LoVo (cell line): Measurements from ENCODE around the gene GDPD5.

Source experiments
- DNase-seq: peaks from one replicate; pipeline ENCODE4 v3.0.0-alpha.2; 2016; ENCODE audit warnings: low spot score

The GDPD5 gene

DNA sequence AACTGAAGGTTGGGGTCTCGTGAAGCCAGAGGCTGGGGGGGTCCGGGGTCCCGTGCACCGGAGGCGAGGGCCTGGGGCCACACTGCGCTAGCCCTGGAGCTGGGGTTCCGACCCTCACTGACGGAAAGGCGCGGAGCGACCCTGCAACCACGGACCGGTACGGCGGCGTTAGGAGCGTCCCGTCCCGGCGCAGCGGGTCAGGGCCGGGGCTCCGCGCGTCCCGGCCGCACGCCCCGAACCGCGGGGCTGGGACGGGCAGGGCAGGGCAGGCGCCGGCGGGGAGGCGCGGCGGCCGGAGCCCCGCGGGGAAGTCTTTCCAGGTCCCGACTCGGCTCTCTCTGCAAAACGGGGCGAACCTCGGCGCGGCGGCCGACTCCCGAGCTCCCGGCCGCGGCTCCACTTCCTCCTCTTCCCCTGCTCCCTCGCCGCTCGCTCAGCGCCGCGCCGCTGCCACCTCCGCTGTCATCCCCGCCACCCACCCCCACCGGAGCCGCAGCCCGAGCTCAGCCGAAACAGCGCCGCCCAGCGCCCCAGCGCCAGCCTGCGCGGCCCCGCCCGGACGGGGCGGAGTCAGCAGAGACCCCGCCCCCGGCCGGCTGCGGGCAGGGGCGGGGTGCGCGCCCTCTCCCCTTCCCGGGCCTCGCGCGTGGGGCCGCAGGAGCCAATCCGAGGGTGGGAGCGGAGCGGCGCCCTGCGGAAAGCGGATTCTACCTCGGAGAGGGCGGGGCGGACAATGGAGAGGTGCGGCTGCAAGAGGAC is at the start of gene GDPD5:
Gene GDPD5 (minus strand): TSS at position 509 of the 759 bp plus-strand sequence. CDS start 48,206 bp downstream, outside the sequence.
- DNase-seq = peak; percentile 86

GRCh38 chr11:75574698-75575602 is 49.2 kb upstream of the GDPD5 start:
- no peak for DNase-seq

- no peak for DNase-seq
Measured at GRCh38 chr11:75572744-75573143, 47.0 kb upstream of the GDPD5 start.

- no peak for DNase-seq
Measured at GRCh38 chr11:75571625-75572024, 45.9 kb upstream of the GDPD5 start.

GRCh38 chr11:75570559-75571139 is 44.9 kb upstream of the GDPD5 start:
- no peak for DNase-seq

- no peak for DNase-seq
Measured at GRCh38 chr11:75568616-75569219, 43.0 kb upstream of the GDPD5 start.

- DNase-seq = no peak
Measured at GRCh38 chr11:75567971-75568370, 42.2 kb upstream of the GDPD5 start.

- no peak for DNase-seq
Measured at GRCh38 chr11:75566763-75567279, 41.1 kb upstream of the GDPD5 start.

- DNase-seq = no peak
Measured at GRCh38 chr11:75565916-75566762, 40.4 kb upstream of the GDPD5 start.

GRCh38 chr11:75565221-75565814 is 39.6 kb upstream of the GDPD5 start:
- no peak for DNase-seq

GRCh38 chr11:75563978-75564552 is 38.3 kb upstream of the GDPD5 start:
- no peak for DNase-seq

DNA sequence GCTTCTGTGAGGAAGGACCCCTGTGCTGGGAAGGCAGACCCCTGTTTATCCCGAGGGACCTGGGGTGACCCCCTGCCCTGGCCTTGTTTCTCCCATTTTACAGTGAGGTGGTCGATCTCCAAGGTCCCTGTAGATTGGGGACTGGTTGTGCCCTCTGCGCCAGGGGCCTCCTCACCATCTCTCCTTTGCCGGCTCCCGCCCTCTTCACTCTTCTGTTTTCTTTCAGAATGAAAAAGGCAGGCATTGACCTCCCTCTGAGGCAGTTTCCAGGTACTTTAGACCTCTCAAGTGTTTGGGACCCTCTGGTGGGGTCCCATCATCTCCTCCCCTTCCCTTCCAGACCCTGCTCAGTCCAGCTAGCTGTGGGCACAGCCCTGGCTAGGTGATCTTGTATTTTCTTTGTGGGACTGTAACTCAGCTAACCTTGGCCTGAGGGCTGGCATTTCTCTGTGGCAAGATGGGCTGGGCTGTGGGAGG is 37.8 kb upstream of the GDPD5 start:
- no peak for DNase-seq

DNA sequence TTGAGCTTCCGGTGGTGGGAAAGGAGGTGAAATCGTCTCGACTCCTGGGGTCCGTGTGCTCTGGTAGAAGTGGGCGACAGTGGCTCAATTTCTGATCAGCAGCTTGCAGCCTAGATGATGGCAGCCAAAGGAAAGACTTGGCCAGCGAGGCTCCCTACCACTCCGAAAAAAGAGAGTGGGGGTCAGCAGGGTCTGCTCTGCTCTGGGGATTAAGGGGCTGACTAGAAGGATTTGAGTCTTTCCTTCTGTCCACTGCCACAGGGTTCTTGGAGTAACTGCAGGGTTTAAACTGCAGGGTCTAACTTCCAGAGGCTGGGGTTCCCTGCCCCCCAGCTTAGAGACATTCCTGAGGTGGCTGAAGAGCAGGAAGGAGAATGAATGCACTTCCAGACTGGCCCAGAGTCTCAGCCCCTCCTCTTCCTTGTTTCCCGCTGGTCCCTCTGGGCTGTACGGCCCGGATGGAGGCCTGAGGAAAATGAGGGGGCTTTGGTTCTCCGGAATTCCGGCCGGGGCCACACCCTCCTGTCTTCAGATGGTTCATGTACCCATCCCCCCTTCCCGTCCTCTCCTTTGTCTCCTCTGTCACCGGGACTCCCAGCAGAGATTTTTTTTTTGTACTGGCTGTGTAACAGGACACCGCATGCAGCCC is 37.2 kb upstream of the GDPD5 start:
- DNase-seq = peak; percentile 38

GRCh38 chr11:75562048-75562835 is 36.5 kb upstream of the GDPD5 start, which contains the start of gene SERPINH1:
SERPINH1 (plus strand) TSS chr11:75562253; CDS start chr11:75566350, 4,097 bp downstream.
- DNase-seq = peak; percentile 86

GRCh38 chr11:75561426-75562047 is 35.8 kb upstream of the GDPD5 start:
- no peak for DNase-seq

DNA sequence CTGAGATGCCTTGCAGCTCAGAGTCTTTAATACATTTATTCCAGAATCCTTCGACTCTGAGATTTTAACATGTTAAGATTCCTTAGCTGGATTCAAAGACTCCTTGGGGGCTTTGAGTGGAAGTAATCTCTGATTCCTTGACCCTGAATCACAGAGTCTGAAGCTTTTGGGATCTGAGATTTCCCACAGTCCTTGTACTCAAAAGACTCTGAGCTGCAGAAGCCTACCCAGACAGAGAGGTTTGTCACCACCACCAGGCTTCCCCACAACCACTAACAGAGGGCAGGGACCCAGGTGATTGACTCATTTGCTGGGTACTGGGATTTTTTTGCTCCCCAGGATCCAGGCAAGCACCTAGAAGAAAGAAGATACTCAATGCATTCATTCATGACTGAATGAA is 34.9 kb upstream of the GDPD5 start:
- no peak for DNase-seq

DNA sequence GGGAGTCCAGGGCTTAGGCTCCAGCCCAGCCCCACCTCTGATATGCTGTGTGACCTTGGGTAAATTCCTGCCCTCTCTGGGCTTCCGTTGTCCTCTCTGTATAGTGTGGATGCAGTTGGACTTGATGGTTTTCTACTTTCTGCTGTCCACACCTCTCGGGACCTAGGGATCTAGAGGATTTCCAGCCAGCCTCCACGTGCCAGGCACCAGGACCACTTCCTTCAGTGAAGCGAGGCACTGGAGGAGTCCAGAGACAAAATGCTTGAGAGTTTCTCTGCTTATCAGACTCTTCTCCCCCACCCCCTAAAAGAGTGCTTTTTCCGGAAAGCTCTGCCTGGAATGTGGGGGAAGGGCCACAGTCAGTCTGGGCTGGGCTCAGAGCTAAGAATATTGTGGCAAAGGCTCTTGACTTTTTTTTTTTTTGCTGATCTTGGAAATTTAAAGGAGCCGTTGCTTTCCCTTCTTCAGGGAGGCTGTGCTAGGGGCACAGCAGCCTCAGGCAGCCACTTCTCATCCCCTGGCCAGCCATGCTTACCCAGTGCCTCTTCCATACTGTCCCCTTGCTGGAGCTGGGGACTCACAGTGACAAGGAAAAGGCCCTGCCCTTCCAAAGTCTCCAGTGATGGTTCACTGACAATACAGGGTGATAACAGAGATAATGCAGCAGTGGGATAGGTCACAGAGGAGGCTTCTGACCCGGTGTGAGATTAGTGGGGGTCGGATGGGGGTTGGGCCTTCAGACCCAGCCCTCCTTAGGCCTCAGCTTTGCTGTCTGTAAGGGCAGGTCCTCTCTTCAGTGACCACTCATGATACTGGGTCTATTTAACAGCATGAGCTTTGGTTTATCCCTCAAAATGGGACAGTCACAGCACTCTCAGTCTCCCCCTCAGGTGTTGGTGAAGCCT is 33.5 kb upstream of the GDPD5 start:
- no peak for DNase-seq
